ENCODE results near the gene MYH11.

The MYH11 gene

DNA sequence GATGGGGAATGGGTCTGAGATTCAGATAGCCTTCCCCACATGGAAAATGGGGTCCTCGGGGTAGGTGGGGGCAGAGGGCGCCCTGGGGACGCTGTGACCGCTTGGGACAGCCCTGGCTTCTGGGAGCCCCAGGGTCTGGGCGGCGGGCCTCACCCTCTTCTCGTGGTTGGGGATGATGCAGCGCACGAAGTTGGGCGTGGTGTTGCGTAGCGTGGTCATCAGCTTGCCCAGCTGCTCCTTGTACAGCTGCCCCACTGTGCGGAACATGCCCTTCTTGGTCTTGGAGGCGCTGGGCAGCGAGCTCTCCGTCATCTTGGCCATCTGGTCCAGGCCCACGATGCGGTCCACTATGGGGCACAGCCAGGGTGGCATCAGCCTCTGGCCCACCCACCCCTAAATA, 106.8 kb downstream of the MYH11 start:
- CTCF ChIA-PET = no interaction called here
- TF ChIP-seq FOXK2 (IDR thresholded peaks at IDR 0.05) (no peak), ELF4 (IDR thresholded peaks at IDR 0.05) (no peak), NFRKB (IDR thresholded peaks at IDR 0.05) (no peak), TARDBP (IDR thresholded peaks at IDR 0.05) (no peak), ARNT (IDR thresholded peaks at IDR 0.05) (no peak)
- no peak for DNase-seq (ENCODE audit: extremely low spot score)
- POLR2A ChIA-PET = no interaction called here

DNA sequence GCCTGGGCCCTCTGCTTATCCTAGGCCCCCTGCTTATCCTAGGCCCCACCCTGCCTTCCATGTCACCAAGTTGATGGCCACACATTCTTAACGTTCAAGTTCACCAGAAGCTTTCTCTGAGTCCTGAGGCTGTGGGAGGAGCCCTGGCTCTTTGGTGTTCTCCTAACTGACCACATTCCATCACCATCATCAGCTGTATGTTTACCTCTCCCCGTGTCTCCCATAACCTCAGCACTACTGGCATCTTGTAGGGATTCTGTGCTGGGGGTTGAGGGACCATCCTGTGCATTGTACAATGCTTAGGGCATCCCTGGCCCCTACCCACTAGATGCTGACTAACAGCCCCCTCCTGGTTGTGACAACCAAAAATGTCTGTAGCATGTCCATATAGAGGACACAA, 107.5 kb downstream of the MYH11 start:
- CTCF ChIA-PET = no interaction called here
- POLR2A ChIA-PET = no interaction called here
- no peak for DNase-seq (ENCODE audit: extremely low spot score)
- no peak for TF ChIP-seq CTBP1 (IDR thresholded peaks at IDR 0.05; ENCODE audit: borderline replicate concordance)
- TF ChIP-seq HDGF (IDR thresholded peaks at IDR 0.05; ENCODE audit: borderline replicate concordance) = no peak
- no peak for TF ChIP-seq ARNT (IDR thresholded peaks at IDR 0.05)
- TF ChIP-seq, protein P1, sequence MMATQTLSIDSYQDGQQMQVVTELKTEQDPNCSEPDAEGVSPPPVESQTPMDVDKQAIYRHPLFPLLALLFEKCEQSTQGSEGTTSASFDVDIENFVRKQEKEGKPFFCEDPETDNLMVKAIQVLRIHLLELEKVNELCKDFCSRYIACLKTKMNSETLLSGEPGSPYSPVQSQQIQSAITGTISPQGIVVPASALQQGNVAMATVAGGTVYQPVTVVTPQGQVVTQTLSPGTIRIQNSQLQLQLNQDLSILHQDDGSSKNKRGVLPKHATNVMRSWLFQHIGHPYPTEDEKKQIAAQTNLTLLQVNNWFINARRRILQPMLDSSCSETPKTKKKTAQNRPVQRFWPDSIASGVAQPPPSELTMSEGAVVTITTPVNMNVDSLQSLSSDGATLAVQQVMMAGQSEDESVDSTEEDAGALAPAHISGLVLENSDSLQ (IDR thresholded peaks at IDR 0.05) = no peak
- no peak for TF ChIP-seq FOXA1 (IDR thresholded peaks at IDR 0.05)
- no peak for TF ChIP-seq TARDBP (IDR thresholded peaks at IDR 0.05)
- TF ChIP-seq FOXM1 (IDR thresholded peaks at IDR 0.05; ENCODE audit: borderline replicate concordance) = no peak
- TF ChIP-seq FOXK2 (IDR thresholded peaks at IDR 0.05) = no peak
- TF ChIP-seq SP1 (IDR thresholded peaks at IDR 0.05) = no peak
- TF ChIP-seq L3MBTL2 (conservative IDR thresholded peaks at IDR 0.05) = no peak
- no peak for TF ChIP-seq ZNF384 (IDR thresholded peaks at IDR 0.05)
- TF ChIP-seq BHLHE40 (IDR thresholded peaks at IDR 0.05; ENCODE audit: borderline replicate concordance) = no peak
- no peak for TF ChIP-seq NFRKB (IDR thresholded peaks at IDR 0.05)
- TF ChIP-seq SUZ12 (IDR thresholded peaks at IDR 0.05) = no peak
- TF ChIP-seq ELF4 (IDR thresholded peaks at IDR 0.05) = no peak

DNA sequence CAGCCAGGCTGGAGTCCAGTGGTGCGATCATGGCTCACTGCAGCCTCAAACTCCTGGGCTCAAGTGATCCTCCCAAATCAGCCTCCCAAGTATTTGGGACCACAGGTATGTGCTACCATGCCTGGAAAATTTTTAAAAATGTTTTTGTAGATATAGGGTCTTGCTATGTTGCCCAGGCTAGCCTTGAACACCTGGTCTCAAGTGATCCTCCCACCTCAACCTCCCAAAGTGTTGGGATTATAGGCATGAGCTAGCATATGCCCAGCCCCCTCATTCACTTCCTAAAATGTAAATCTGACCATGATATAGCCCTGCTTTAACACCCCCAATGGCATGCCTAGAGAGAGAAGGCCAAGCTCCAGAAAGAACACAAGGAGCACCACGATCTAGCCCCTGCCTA, 108.2 kb downstream of the MYH11 start:
- POLR2A ChIA-PET = no interaction called here
- no peak for DNase-seq (ENCODE audit: extremely low spot score)
- CTCF ChIA-PET = no interaction called here
- no peak for TF ChIP-seq SP1 (IDR thresholded peaks at IDR 0.05)
- no peak for TF ChIP-seq FOXM1 (IDR thresholded peaks at IDR 0.05; ENCODE audit: borderline replicate concordance)
- TF ChIP-seq TARDBP (IDR thresholded peaks at IDR 0.05) = no peak
- TF ChIP-seq CTBP1 (IDR thresholded peaks at IDR 0.05; ENCODE audit: borderline replicate concordance) = no peak
- TF ChIP-seq ZNF384 (IDR thresholded peaks at IDR 0.05) = no peak
- no peak for TF ChIP-seq L3MBTL2 (conservative IDR thresholded peaks at IDR 0.05)
- no peak for TF ChIP-seq ARNT (IDR thresholded peaks at IDR 0.05)
- no peak for TF ChIP-seq LEF1 (IDR thresholded peaks at IDR 0.05; ENCODE audit: borderline replicate concordance)
- no peak for TF ChIP-seq ELF4 (IDR thresholded peaks at IDR 0.05)
- no peak for TF ChIP-seq BHLHE40 (IDR thresholded peaks at IDR 0.05; ENCODE audit: borderline replicate concordance)
- no peak for TF ChIP-seq HDGF (IDR thresholded peaks at IDR 0.05; ENCODE audit: borderline replicate concordance)
- no peak for TF ChIP-seq FOXK2 (IDR thresholded peaks at IDR 0.05)
- no peak for TF ChIP-seq FOXA1 (IDR thresholded peaks at IDR 0.05)
- no peak for TF ChIP-seq NFRKB (IDR thresholded peaks at IDR 0.05)
- TF ChIP-seq, protein P1 (IDR thresholded peaks at IDR 0.05) = no peak

DNA sequence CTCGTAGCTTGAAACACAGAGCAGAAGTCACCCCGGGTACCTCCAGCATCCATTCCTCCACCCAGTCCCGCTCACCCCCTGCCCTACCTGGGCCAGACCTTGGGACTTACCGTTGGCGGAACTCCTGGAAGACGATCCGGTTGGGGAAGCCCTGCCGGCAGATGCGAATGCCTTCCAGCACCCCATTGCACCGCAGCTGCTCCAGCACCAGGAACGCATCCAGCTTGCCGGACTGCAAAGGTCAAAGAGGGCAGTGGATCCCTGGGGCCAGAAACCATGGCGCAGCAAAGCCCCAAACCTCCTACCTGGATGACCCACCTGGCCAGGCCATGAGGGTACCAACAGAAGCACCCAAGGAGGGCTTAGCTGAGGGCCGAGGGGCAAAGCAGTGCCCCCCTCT, 108.9 kb downstream of the MYH11 start:
- POLR2A ChIA-PET = no interaction called here
- CTCF ChIA-PET = no interaction called here
- DNase-seq (ENCODE audit: extremely low spot score) = no peak
- TF ChIP-seq HDGF (IDR thresholded peaks at IDR 0.05; ENCODE audit: borderline replicate concordance) = no peak
- TF ChIP-seq SP1 (IDR thresholded peaks at IDR 0.05) = no peak
- TF ChIP-seq TARDBP (IDR thresholded peaks at IDR 0.05) = no peak
- no peak for TF ChIP-seq LEF1 (IDR thresholded peaks at IDR 0.05; ENCODE audit: borderline replicate concordance)

DNA sequence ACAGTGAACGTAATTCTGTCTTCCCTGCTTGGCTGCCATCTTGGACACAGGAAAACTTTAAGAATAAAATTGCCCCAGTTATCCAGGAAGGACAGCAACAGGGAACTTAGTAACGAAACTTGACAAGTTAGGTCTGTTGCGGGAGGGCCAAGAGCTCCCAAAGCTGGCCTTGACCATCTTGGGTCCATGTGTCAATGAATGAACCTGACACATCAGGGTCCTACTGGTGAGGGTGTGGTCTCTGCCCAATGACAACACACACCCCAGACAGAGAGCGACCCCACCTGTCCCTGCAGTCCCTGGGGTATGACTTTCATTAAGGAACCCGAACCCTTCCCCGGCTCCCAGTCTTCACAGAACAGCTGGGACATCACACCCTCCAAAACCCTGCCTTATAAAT, 110.5 kb downstream of the MYH11 start:
- ChIA-PET CTCF (no interaction called here), POLR2A (no interaction called here)
- DNase-seq (ENCODE audit: extremely low spot score) = no peak
- TF ChIP-seq L3MBTL2 (conservative IDR thresholded peaks at IDR 0.05) (no peak), ARNT (IDR thresholded peaks at IDR 0.05) (no peak), TARDBP (IDR thresholded peaks at IDR 0.05) (no peak), LEF1 (IDR thresholded peaks at IDR 0.05; ENCODE audit: borderline replicate concordance) (no peak), SUZ12 (IDR thresholded peaks at IDR 0.05) (no peak), NFRKB (IDR thresholded peaks at IDR 0.05) (no peak)

DNA sequence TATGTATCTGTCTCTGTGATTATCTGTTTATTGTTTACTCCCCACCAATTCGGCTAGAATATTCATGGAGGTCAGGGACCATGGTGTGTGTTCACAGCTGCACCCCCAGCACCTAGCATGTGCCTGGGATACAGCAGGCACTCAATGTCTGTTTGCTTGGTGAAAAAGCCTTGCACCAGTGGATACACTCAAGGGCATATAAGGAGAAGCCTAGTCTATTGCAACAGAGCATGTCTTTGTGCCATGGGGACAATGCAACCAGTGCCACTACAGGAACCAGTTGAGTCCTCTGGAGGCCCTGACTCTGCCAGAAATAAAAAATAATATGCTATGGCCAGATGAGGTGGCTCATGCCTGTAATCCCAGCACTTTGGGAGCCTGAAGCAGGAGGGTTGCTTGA, 113.2 kb downstream of the MYH11 start:
- ChIA-PET POLR2A (no interaction called here), CTCF (no interaction called here)
- TF ChIP-seq FOXK2 (IDR thresholded peaks at IDR 0.05) (no peak), LEF1 (IDR thresholded peaks at IDR 0.05; ENCODE audit: borderline replicate concordance) (no peak), CTBP1 (IDR thresholded peaks at IDR 0.05; ENCODE audit: borderline replicate concordance) (no peak), L3MBTL2 (conservative IDR thresholded peaks at IDR 0.05) (no peak), ZNF384 (IDR thresholded peaks at IDR 0.05) (no peak), NFRKB (IDR thresholded peaks at IDR 0.05) (no peak), ELF4 (IDR thresholded peaks at IDR 0.05) (no peak), HDGF (IDR thresholded peaks at IDR 0.05; ENCODE audit: borderline replicate concordance) (no peak), BHLHE40 (IDR thresholded peaks at IDR 0.05; ENCODE audit: borderline replicate concordance) (no peak), SUZ12 (IDR thresholded peaks at IDR 0.05) (no peak), TARDBP (IDR thresholded peaks at IDR 0.05) (no peak), FOXM1 (IDR thresholded peaks at IDR 0.05; ENCODE audit: borderline replicate concordance) (no peak), ARNT (IDR thresholded peaks at IDR 0.05) (no peak), SP1 (IDR thresholded peaks at IDR 0.05) (no peak), FOXA1 (IDR thresholded peaks at IDR 0.05) (no peak)
- TF ChIP-seq, protein P1 (IDR thresholded peaks at IDR 0.05) = no peak
- DNase-seq (ENCODE audit: extremely low spot score) = no peak

DNA sequence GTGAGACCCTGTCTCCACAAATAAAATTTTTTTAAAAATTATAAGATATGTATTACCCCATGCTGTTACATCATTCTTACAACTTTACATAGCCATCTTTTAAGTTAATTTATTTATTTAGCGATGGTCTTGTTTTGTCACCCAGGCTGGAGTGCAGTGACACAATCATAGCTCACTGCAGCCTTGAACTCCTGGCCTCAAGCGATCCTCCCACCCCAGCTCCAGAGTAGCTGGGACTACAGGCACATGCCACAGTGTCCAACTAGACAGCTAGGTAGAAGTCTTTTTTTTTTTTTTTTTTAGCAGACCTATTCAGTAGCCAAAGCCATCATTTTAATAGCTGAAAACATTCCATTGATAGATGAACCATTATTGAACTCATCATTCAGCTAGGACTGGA, 114.1 kb downstream of the MYH11 start:
- TF ChIP-seq BHLHE40 (IDR thresholded peaks at IDR 0.05; ENCODE audit: borderline replicate concordance) (no peak), SUZ12 (IDR thresholded peaks at IDR 0.05) (no peak), LEF1 (IDR thresholded peaks at IDR 0.05; ENCODE audit: borderline replicate concordance) (no peak), NFRKB (IDR thresholded peaks at IDR 0.05) (no peak), FOXM1 (IDR thresholded peaks at IDR 0.05; ENCODE audit: borderline replicate concordance) (no peak), ARNT (IDR thresholded peaks at IDR 0.05) (no peak), SP1 (IDR thresholded peaks at IDR 0.05) (no peak), FOXA1 (IDR thresholded peaks at IDR 0.05) (no peak), CTBP1 (IDR thresholded peaks at IDR 0.05; ENCODE audit: borderline replicate concordance) (no peak), L3MBTL2 (conservative IDR thresholded peaks at IDR 0.05) (no peak)
- ChIA-PET POLR2A (interaction anchor here (0.6 to 1.2 kb wide), 2 partner anchors 15 to 101 kb away, joined by 3 to 4 read pairs; no protein-coding TSS in a partner anchor), CTCF (interaction anchor here (0.6 kb wide), 1 partner anchor 203 kb away, joined by 4 read pairs; no protein-coding TSS in a partner anchor)
- no peak for DNase-seq (ENCODE audit: extremely low spot score)

Data from HEK293T (cell line).